ENCODE results near the gene FYCO1. TPM values are rescaled to one million over a fixed set of nuclear protein-coding genes. Genes with fewer than 3 reads are reported as not detected.

Gene FYCO1

Small RNA genes lying within 50 kb of the gene (small RNA-seq; reads per million reads assigned to genes)
- gene RF00019 (ENCODE audit: insufficient read depth) = not detected
